ENCODE measurements around the gene SMTNL1. TPM values are rescaled to one million over a fixed set of nuclear protein-coding genes. Genes with fewer than 3 reads are reported as not detected.

SMTNL1 gene, protein sequence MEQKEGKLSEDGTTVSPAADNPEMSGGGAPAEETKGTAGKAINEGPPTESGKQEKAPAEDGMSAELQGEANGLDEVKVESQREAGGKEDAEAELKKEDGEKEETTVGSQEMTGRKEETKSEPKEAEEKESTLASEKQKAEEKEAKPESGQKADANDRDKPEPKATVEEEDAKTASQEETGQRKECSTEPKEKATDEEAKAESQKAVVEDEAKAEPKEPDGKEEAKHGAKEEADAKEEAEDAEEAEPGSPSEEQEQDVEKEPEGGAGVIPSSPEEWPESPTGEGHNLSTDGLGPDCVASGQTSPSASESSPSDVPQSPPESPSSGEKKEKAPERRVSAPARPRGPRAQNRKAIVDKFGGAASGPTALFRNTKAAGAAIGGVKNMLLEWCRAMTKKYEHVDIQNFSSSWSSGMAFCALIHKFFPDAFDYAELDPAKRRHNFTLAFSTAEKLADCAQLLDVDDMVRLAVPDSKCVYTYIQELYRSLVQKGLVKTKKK
- not detected in 2 replicates for total RNA-seq (2014; rRNA removed; shearing (Covaris generic))

DNA sequence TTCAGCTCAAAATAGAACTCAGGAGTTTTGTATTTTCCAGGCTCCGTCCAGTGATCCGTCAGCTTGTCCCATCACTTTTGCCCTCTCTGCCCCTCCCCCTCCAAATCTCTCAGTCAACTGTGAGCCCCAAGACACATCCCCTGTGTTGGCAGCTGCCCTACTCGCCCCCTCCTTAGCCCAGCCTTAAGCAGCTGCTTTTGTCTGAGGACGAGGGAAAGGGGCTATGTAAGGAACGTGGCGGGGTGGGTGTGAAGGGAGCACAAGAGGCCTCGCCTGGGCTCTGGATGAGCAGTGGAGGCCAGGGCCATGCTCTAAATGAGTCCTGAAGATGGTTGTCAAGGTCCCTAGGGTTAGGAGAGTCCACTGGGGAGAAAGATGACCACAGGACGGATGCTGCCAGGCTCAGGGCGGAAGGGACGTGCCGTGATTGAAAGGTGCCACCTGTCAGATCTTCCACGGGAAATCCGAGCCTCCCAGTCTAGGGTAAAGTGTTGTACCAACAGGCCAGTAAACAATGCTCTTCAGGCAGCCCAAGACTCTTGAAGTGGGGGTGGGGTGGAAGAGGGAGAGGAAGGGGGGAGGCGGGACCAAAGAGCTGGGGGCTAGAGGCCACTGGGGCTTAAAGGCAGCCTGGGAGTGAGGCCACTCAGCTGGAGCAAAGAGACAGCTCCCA is at the start of gene SMTNL1:
TSS of gene SMTNL1 (plus strand) at position 649 of the 673 bp plus-strand sequence. CDS start 5,048 bp downstream, outside the sequence.
- no peak for DNase-seq
- Histone ChIP-seq H3K4me3 (ENCODE audit: insufficient read depth, low read depth, low read length) (no peak within 1 kb of the TSS), H3K36me3 (replicated peaks; ENCODE audit: control insufficient read depth, insufficient read depth, low read length) (no peaks in the 10 kb centered on the region), H3K27me3 (ENCODE audit: control insufficient read depth, insufficient read depth, low read length) (no peaks in the 10 kb centered on the region; the same call in 1 of the 2 replicates)

DNA sequence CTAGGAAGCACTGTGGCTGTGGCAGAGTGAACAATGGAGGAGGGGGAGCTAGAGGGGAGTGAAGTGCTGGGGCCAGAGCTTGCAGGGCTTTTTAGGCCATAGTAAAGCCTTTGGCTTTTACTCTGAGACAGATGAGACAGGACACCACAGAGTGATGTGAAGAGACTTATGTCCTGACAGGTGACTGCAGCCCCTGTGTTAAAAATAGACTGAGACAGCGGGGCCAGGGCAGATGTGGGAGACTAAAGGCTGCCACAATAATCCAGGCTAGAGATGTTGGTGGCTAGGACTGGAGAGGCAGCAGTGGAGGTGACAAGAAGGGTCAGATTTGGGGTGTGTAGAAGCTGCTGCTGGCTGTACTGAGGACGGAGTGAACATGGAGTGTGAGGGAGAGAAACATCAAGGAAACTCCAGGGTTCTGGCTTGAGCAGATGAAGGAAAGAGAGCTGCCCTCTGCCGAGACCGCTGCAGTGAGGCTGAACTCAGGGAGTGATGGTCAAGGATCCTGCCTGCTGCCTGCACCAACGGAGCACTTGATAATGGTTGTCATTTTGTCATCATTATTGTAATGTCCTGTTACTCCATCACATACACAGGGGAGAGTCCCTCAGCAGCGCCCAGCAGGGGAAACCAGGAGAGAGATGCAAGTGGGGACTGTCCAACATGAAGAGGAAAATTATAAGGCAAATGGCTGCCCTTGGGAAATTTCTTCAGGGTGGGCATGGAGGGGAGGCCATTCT is 49.3 kb upstream of the SMTNL1 start:
- no peak for DNase-seq
- H3K4me3 ChIP-seq (ENCODE audit: insufficient read depth, low read depth, low read length), result no peak overlapping the region
- H3K36me3 ChIP-seq (replicated peaks; ENCODE audit: control insufficient read depth, insufficient read depth, low read length), result peaks cover 20% of the 10 kb centered on the region
- peaks cover 4% of the 10 kb centered on the region; the same call in 1 of the 2 replicates for H3K27me3 ChIP-seq (ENCODE audit: control insufficient read depth, insufficient read depth, low read length)

DNA sequence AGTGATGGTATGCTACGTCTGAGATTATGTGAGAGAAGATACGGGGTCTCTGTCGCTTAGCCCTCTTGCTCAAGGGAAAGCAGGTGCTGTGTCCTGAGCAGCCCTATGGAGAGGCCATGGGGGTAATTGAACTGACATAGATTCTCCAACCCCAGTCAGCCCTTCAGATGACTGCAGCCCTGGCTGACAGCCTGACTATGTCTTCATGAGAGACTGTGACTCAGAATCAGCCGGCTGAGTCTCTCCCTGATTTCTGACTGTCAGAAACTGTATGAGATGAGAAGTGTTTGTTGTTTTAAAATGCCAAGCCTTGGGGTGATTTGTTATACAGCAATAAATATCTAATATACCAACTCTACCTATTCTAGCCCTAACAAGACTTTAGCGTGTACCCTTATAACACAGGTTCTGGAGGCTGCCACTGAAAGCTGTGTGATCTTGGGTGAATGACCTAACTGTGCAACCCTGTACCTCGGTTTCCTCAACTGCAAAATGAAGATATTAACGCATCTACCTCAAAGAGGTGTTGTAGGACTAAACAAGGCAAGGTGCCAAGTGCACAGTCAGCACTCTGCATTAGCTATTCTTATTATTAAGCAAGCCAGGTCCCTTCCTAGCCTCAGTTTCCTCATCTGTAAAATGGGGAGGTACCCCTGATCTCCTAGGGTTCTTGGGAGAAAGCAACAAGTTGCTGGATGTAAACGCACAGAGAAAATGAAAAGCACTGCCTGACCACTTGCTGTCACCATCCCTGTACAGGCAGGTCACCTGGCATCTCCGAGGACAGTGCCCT is 46.7 kb upstream of the SMTNL1 start:
- DNase-seq, result no peak
- no peaks in the 10 kb centered on the region for H3K27me3 ChIP-seq (ENCODE audit: control insufficient read depth, insufficient read depth, low read length)
- no peak overlapping the region for H3K4me3 ChIP-seq (ENCODE audit: insufficient read depth, low read depth, low read length)
- H3K36me3 ChIP-seq (replicated peaks; ENCODE audit: control insufficient read depth, insufficient read depth, low read length), result peaks cover 19% of the 10 kb centered on the region

DNA sequence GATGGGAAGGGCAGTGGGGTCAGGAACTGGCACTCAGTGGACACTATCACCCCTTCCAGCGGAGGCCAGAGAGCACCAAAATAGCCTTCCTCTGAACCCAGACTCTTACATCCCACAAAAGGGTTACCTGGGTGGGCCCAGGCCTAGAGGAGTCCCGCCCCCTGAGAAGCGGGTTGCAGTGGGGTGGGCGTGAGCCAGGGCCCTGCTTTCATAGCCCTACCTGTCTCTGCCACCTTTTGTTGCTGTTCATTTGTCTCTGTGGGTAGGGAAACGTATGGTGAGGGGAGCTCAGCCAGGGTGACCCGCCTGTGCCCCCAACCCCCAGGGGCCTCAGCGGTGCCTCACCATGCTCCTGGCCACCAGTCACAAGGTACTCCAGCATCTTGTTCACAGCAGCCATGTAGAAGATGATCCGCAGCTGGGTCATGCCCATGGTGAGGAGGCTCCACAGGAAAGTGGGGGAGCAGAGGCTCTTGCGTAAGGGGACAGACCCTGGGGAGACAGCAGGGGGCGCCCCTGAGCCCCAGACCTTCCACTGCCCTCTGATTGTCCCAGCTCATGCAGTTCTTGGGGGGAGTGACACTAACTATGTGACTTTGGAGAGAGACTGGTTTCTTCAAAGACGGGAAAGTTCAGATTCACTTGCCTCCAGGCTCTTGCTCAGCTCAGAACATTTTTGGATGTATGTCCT is 45.9 kb upstream of the SMTNL1 start:
- Histone ChIP-seq H3K27me3 (ENCODE audit: control insufficient read depth, insufficient read depth, low read length) (no peaks in the 10 kb centered on the region), H3K4me3 (ENCODE audit: insufficient read depth, low read depth, low read length) (no peak overlapping the region), H3K36me3 (replicated peaks; ENCODE audit: control insufficient read depth, insufficient read depth, low read length) (peaks cover 22% of the 10 kb centered on the region)
- peak; percentile 88 for DNase-seq

DNA sequence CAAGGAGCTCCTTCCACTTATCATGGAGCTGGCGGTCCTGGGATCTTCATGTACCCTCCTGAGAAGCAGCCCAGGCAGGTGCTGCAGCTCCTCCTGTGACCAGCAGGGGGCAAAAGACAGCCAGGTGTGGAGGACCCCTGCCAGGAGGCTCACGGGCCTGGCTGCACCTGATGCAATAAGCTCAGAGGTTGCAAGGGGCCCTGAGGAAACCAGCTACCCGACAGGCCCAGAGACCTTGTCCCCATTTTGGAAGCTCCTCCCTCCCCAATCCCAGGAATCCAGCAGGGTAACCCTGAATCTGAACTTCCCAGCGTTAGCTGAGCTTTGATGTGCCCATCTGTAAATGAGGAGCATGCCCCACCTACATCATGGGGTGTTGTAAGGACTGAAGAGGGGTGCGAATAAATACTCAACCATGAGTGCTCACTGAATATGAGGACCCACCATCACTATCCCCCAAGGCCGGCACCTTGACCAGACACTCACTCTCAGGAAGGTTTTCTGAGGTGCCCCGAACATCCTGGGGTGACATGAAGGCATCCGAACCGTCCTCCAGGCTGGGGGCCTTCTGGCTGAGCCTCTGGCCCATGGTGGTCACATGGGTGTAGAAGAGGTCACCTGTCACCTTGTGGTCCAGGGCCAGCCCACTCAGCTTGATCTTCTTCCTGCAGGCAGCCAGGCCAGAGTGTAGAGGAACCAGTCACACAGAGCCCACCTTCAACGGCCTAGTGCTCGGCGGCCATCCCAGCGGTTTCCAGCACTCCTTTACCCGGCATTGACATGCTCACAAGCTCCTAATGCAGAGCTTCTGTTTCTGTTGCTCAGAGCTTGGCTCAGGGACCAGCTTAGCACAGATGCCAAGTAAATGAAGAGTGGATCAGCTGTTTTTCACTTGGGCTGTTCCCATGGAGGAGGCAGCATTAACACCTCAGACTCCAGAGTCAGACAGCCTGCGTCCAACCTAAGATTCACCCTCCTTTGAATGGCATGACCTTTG is 43.6 kb upstream of the SMTNL1 start:
- DNase-seq, result peak; percentile 87
- no peak overlapping the region for H3K4me3 ChIP-seq (ENCODE audit: insufficient read depth, low read depth, low read length)
- H3K27me3 ChIP-seq (ENCODE audit: control insufficient read depth, insufficient read depth, low read length), result no peaks in the 10 kb centered on the region
- peaks cover 20% of the 10 kb centered on the region for H3K36me3 ChIP-seq (replicated peaks; ENCODE audit: control insufficient read depth, insufficient read depth, low read length)

DNA sequence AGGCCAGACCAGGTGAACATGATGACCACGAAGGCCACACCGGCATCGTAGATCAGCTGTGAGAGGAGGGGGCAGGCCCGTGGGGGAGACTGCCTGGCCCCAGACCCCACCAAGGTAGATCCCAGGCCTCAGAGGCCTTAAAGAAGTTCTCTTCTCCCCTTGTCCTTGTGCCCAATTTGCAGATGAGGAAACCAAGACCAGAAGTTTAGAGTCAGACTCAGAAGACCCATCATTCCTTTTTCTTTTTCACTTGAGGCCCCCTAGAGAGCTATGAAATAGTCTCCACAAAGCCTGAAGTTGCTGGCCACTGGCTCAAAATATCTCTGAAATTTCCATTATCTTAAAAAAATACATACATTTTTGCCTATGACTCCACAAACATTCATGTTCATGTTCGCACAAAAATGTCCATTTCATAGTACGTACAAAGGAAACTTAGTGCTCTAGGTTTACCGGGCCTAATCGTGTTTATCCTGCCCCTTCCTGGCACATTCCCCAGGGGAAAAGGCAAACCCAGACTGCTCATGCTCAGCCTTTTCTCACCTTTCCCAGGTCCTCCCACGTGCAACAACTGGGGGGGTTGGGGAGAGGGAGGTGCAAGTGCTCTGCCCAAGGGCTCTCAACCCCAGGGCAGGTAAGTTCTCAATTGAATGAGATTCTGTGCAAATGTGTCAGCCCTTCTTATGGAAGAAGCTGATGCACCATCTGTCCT is 41.1 kb upstream of the SMTNL1 start:
- Histone ChIP-seq H3K4me3 (ENCODE audit: insufficient read depth, low read depth, low read length) (no peak overlapping the region), H3K27me3 (ENCODE audit: control insufficient read depth, insufficient read depth, low read length) (no peaks in the 10 kb centered on the region), H3K36me3 (replicated peaks; ENCODE audit: control insufficient read depth, insufficient read depth, low read length) (peaks cover 14% of the 10 kb centered on the region)
- DNase-seq, result no peak

DNA sequence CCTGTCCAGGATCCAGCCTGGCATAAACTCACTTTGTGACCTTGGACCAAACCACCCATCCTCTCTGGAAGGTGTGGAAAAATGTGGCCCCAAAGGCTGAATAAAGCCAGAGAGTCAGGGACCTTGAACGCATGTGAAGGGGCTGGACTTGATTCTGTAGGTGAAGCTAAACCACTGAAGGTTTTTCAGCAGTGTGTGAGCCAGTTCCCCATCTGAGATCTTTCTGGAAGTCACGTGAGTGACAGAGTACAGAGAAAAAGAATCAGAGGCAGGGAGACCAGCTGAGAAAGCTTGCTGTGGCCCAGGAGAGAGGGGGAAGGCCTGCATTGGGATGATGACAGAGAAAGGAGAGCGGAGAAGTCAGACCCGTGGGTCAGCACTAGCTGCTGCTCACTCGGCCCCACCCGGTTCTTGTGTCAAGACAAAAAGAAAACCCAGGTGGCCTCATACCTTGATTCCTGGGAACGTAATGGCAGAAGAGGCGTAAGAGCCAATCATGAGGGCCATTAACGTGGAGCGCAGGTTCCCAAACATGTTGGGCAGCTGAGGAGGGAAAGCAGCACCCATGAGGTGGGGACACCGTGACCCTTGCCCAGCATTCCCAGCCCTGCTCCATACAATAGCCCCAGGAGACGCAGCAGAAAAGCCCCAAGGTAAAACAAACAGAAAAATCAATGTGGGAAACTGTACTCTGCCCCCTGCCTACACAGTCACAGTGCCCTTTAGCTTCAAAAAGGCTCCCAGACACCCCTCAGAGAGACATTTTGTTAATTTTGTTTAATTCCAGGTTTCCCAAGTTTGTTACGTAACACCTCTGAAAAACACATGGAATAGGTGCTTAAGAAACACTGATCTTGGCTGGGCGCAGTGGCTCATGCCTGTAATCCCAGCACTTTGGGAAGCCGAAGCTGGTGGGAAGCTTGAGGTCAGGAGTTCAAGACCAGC is 39.8 kb upstream of the SMTNL1 start:
- DNase-seq, result no peak
- Histone ChIP-seq H3K36me3 (replicated peaks; ENCODE audit: control insufficient read depth, insufficient read depth, low read length) (peaks cover 14% of the 10 kb centered on the region), H3K27me3 (ENCODE audit: control insufficient read depth, insufficient read depth, low read length) (no peaks in the 10 kb centered on the region), H3K4me3 (ENCODE audit: insufficient read depth, low read depth, low read length) (no peak overlapping the region)

DNA sequence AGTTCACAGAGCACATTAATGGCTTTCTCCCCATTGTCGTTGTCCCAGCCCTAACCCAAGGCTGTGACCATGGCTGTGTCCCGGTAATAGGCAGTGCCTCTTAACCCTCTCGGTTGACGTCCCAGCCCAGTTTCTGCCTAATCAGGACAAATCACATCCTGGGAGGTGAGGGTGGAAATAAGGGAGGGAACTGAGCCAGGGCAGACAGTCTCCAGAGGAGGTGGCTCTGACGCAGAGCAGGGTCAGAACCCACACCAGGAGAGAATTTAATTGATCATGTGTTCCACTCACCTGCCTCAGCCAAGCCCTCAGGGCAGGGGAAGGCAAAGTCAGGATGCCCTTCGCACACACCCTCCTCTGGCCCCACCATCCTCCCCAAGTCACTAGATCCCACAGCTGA is 38.9 kb upstream of the SMTNL1 start:
- Histone ChIP-seq H3K27me3 (ENCODE audit: control insufficient read depth, insufficient read depth, low read length) (no peaks in the 10 kb centered on the region), H3K36me3 (replicated peaks; ENCODE audit: control insufficient read depth, insufficient read depth, low read length) (peaks cover 14% of the 10 kb centered on the region)
- no peak for DNase-seq

DNA sequence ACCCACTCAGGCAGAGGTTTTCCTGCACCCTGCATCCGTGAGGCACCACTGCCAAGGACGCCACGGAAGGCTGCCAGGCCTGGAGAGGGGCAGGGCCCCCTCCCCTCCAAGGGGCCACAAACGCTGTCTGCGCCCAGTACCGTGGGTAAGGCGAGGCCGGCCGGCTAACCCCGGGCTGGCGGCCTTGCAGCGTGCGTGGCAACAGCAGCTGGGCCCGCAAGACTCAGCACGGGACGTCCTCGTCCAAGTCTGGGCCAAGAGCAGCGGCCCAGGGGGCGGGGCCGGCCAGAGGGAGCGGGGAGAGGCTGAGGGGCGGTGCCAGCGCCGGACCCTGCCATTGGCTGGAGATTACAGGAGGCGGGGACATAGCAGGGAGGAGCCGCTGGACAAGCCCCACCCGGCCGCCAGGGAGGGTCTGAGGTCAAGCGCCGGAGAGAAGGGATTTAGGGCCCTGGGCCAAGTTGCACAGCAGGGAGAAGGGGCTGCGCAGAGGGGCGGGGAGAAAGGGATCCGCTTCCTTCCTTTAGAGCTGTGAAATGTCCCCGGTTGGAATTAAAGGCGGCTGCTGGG is 37.9 kb upstream of the SMTNL1 start:
- DNase-seq, result peak; percentile 100
- Histone ChIP-seq H3K36me3 (replicated peaks; ENCODE audit: control insufficient read depth, insufficient read depth, low read length) (peaks cover 12% of the 10 kb centered on the region), H3K4me3 (ENCODE audit: insufficient read depth, low read depth, low read length) (peak overlapping the region; percentile 24), H3K27me3 (ENCODE audit: control insufficient read depth, insufficient read depth, low read length) (no peaks in the 10 kb centered on the region)

More for the DNA sequence above, 38.9 kb upstream of the SMTNL1 start:
- H3K4me3 ChIP-seq (ENCODE audit: insufficient read depth, low read depth, low read length), result no peak overlapping the region

DNA sequence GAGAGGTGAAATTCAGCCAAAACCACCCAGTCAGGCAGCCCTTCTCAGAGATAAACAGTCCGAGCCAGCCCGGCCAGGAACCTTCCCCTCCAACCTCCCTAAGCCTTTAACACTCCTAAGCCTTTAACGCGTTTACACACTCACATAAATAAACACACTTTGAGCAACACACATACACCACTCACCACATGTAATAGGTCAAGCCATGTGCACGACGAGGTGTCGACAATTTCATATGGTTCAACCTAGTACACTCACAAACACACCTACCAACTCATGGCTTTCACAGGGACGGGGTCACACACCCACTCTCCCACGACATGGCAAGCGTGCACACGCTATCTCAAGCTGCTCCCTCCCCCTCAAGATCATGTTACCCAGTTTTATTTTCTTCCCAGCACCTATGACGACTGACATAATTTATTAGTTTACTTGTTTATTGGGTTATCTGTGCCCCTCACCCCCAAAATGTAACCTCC is 37.4 kb upstream of the SMTNL1 start:
- peak; percentile 32 for DNase-seq
- Histone ChIP-seq H3K4me3 (ENCODE audit: insufficient read depth, low read depth, low read length) (peak overlapping the region; percentile 16; the same call in 1 of the 2 replicates), H3K27me3 (ENCODE audit: control insufficient read depth, insufficient read depth, low read length) (no peaks in the 10 kb centered on the region), H3K36me3 (replicated peaks; ENCODE audit: control insufficient read depth, insufficient read depth, low read length) (peaks cover 11% of the 10 kb centered on the region)

DNA sequence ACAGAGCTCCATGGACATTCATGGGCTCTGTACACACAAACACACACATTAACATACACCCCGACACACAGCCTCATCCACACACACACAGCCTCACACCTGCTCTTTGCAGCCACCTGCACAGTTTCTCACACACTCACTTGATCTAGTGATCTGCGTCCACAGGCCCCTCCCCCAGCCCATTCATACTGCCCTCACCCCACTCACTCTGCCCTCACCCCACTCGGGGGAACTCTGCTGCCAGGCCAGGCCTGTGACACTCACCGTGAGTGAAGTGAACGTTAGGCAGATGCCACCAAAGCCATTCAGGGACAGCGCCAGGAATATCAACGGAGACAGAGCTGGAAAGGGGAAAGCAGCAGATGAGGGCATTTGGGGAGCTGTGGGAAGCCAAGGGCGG is 36.9 kb upstream of the SMTNL1 start:
- peak; percentile 27 for DNase-seq
- Histone ChIP-seq H3K27me3 (ENCODE audit: control insufficient read depth, insufficient read depth, low read length) (no peaks in the 10 kb centered on the region), H3K4me3 (ENCODE audit: insufficient read depth, low read depth, low read length) (no peak overlapping the region), H3K36me3 (replicated peaks; ENCODE audit: control insufficient read depth, insufficient read depth, low read length) (peaks cover 11% of the 10 kb centered on the region)

All from H7 (cell line).